H1 (cell line): Measurements from ENCODE around the gene GSX1. TPM values are rescaled to one million over a fixed set of nuclear protein-coding genes. Genes with fewer than 3 reads are reported as not detected.
A peak's percentile ranks its signal among the peaks of the same experiment; 100 is the strongest.

Source experiments
- CTCF ChIA-PET: fragments of 300-600 bp; sonication (Branson Sonifier 250); formaldehyde crosslinking; loops from one replicate; lab custom pipeline; 2021; ENCODE audit not compliant: partially characterized antibody; lab: Charles Lee
- POLR2A ChIA-PET: fragments of 300-600 bp; sonication (Branson Sonifier 250); formaldehyde crosslinking; loops from one replicate; lab custom pipeline; 2021; ENCODE audit warnings: inconsistent platforms; ENCODE audit not compliant: partially characterized antibody; lab: Charles Lee
- DNase-seq, 2 experiments: peaks; one replicate each; pipeline versions ENCODE4 v3.0.0 to v3.0.0-alpha.2; 2010 to 2022; ENCODE audit warnings: low spot score in 2 of 2, low read depth in 1 of 2, mixed read lengths in 1 of 2
- FAIRE-seq: peaks from 2 replicates; lab custom pipeline; 2011; peaks lifted over from hg19 to GRCh38; lab: Jason Lieb, UNC
- H2AFZ ChIP-seq: 2 replicates; pipeline ENCODE4 v1.8.1; 2012; ENCODE audit warnings: low read length, inconsistent platforms
- H2AK5ac ChIP-seq: 2 replicates; pipeline ENCODE4 v1.6.1; 2013; ENCODE audit warnings: low read depth, low read length
- H2BK120ac ChIP-seq: replicated peaks from 2 replicates; pipeline ENCODE3; 2013; ENCODE audit warnings: low read depth, low read length, inconsistent platforms
- H2BK12ac ChIP-seq: 2 replicates; pipeline ENCODE4 v1.6.1; 2013; ENCODE audit warnings: low read depth, low read length
- H2BK15ac ChIP-seq: 2 replicates; pipeline ENCODE4 v1.6.1; 2013; ENCODE audit warnings: low read length
- H2BK20ac ChIP-seq: 2 replicates; pipeline ENCODE4 v1.6.1; 2013; ENCODE audit warnings: low read length
- H2BK5ac ChIP-seq: 2 replicates; pipeline ENCODE4 v1.6.1; 2013; ENCODE audit warnings: low read depth, low read length
- H3K14ac ChIP-seq: 2 replicates; pipeline ENCODE4 v1.6.1; 2013; ENCODE audit warnings: inconsistent platforms; ENCODE audit not compliant: insufficient read length
- H3K18ac ChIP-seq: 2 replicates; pipeline ENCODE4 v1.6.1; 2013; ENCODE audit warnings: low read length; ENCODE audit errors: extremely low read depth
- H3K23ac ChIP-seq: 2 replicates; pipeline ENCODE4 v1.6.1; 2013; ENCODE audit warnings: inconsistent platforms; ENCODE audit not compliant: insufficient read length
- H3K23me2 ChIP-seq: 2 replicates; pipeline ENCODE4 v1.6.1; 2013; ENCODE audit warnings: low read depth, low read length
- H3K27ac ChIP-seq: 2 replicates; pipeline ENCODE4 v1.6.1; 2011; ENCODE audit warnings: low read depth, low read length, inconsistent platforms
- H3K27me3 ChIP-seq, 4 experiments: replicated peaks in 1 of 4; 1 replicate in 1 of 4; 2 replicates in 3 of 4; pipeline versions ENCODE4 v1.6.1 to v1.8.1; 2011 to 2013; ENCODE audit warnings: low read length in 3 of 4, mild to moderate bottlenecking in 3 of 4, inconsistent platforms in 2 of 4, mixed read lengths in 2 of 4, moderate library complexity in 1 of 4; ENCODE audit not compliant: control insufficient read depth in 3 of 4, insufficient read depth in 3 of 4; ENCODE audit errors: extremely low read depth in 1 of 4
- H3K36me3 ChIP-seq, 4 experiments: 2 replicates each; pipeline versions ENCODE4 v1.6.1 to v1.8.1; 2011 to 2013; ENCODE audit warnings: mild to moderate bottlenecking in 4 of 4, low read length in 3 of 4, moderate library complexity in 2 of 4, control low read depth in 1 of 4, inconsistent platforms in 1 of 4; ENCODE audit not compliant: insufficient read depth in 4 of 4, control insufficient read depth in 2 of 4
- H3K4ac ChIP-seq: replicated peaks from 2 replicates; pipeline ENCODE3; 2013; ENCODE audit warnings: low read length, low read depth, mixed read lengths, inconsistent platforms; ENCODE audit not compliant: insufficient read length
- H3K4me1 ChIP-seq, 4 experiments: replicated peaks in 1 of 4; 1 replicate in 1 of 4; 2 replicates in 3 of 4; pipeline versions ENCODE4 v1.6.1 to v1.8.1; 2011 to 2013; ENCODE audit warnings: low read length in 3 of 4, inconsistent platforms in 2 of 4, mixed read lengths in 1 of 4; ENCODE audit not compliant: insufficient read depth in 4 of 4, control insufficient read depth in 3 of 4
- H3K4me2 ChIP-seq, 2 experiments: 2 replicates each; pipeline versions ENCODE4 v1.6.1 to v1.8.1; 2011 to 2013; ENCODE audit warnings: low read depth in 2 of 2, low read length in 2 of 2, control low read depth in 1 of 2, inconsistent platforms in 1 of 2, mild to moderate bottlenecking in 1 of 2; ENCODE audit not compliant: insufficient read depth in 1 of 2
- H3K4me3 ChIP-seq, 4 experiments: fragments of 200-600, 300-600 bp in 1 of 4; sonication (generic), shearing (Covaris generic), sonication (Bioruptor Twin) in 1 of 4; 2 replicates each; pipeline versions ENCODE4 v1.5.1 to v1.8.1; 2011 to 2016; ENCODE audit warnings: low read length in 4 of 4, low read depth in 3 of 4, control low read depth in 2 of 4, inconsistent platforms in 2 of 4, mild to moderate bottlenecking in 2 of 4, mixed read lengths in 1 of 4, moderate library complexity in 1 of 4; ENCODE audit not compliant: insufficient read depth in 2 of 4; ENCODE audit errors: extremely low read depth in 1 of 4
- H3K56ac ChIP-seq: replicated peaks from 2 replicates; pipeline ENCODE3; 2013; ENCODE audit warnings: low read depth, mild to moderate bottlenecking, mixed read lengths, low read length, inconsistent platforms; ENCODE audit not compliant: insufficient read length
- H3K79me1 ChIP-seq: 2 replicates; pipeline ENCODE4 v1.6.1; 2013; ENCODE audit warnings: low read depth, low read length, control low read depth
- H3K79me2 ChIP-seq, 2 experiments: 2 replicates each; pipeline versions ENCODE4 v1.6.1 to v1.8.1; 2012 to 2013; ENCODE audit warnings: low read length in 2 of 2, mild to moderate bottlenecking in 2 of 2, inconsistent platforms in 1 of 2; ENCODE audit not compliant: insufficient read depth in 2 of 2, control insufficient read depth in 1 of 2
- H3K9ac ChIP-seq, 4 experiments: replicated peaks in 1 of 4; 1 replicate in 1 of 4; 2 replicates in 3 of 4; pipeline versions ENCODE4 v1.6.1 to v1.8.1; 2011 to 2013; ENCODE audit warnings: low read depth in 3 of 4, low read length in 3 of 4, control low read depth in 2 of 4, mild to moderate bottlenecking in 2 of 4, moderate library complexity in 2 of 4, inconsistent platforms in 1 of 4; ENCODE audit errors: extremely low read depth in 1 of 4
- H3K9me3 ChIP-seq, 2 experiments: 2 replicates each; pipeline versions ENCODE4 v1.6.1 to v1.8.1; 2012 to 2013; ENCODE audit warnings: mild to moderate bottlenecking in 2 of 2, moderate library complexity in 2 of 2, control low read depth in 1 of 2, inconsistent platforms in 1 of 2, low read depth in 1 of 2, low read length in 1 of 2, mixed read lengths in 1 of 2; ENCODE audit not compliant: insufficient read depth in 2 of 2
- H4K20me1 ChIP-seq, 2 experiments: replicated peaks in 1 of 2; 2 replicates each; pipeline versions ENCODE3 to v1.8.1; 2011 to 2013; ENCODE audit warnings: inconsistent platforms in 2 of 2, low read length in 2 of 2, mild to moderate bottlenecking in 1 of 2; ENCODE audit not compliant: insufficient read depth in 2 of 2, control insufficient read depth in 1 of 2
- H4K5ac ChIP-seq: 2 replicates; pipeline ENCODE4 v1.6.1; 2013; ENCODE audit warnings: low read length, low read depth, mixed read lengths, inconsistent platforms; ENCODE audit not compliant: insufficient read length
- H4K8ac ChIP-seq: 2 replicates; pipeline ENCODE4 v1.8.0; 2013; ENCODE audit warnings: mild to moderate bottlenecking, moderate library complexity, low read length, inconsistent platforms; ENCODE audit not compliant: insufficient read depth; ENCODE audit errors: extremely low read depth
- H4K91ac ChIP-seq: replicated peaks from 2 replicates; pipeline ENCODE3; 2013; ENCODE audit warnings: low read length, mixed read lengths, inconsistent platforms; ENCODE audit not compliant: insufficient read length
- BRCA1 ChIP-seq: IDR thresholded peaks from 2 replicates; pipeline ENCODE4 v1.6.1; 2012; ENCODE audit warnings: low read depth, low read length, improper control_type of control experiment
- CEBPB ChIP-seq: IDR thresholded peaks from 2 replicates; pipeline ENCODE4 v1.6.1; 2012; ENCODE audit warnings: low read depth, low read length
- CHD1 ChIP-seq: IDR thresholded peaks from 2 replicates; pipeline ENCODE4 v1.6.1; 2012; ENCODE audit warnings: low read depth, low read length, improper control_type of control experiment
- EZH2 ChIP-seq: fragments of 200-600 bp; sonication (generic); IDR thresholded peaks from 2 replicates; pipeline ENCODE4 v1.7.1; 2012; ENCODE audit warnings: low read depth, mild to moderate bottlenecking, moderate library complexity, low read length, inconsistent platforms; ENCODE audit not compliant: severe bottlenecking
- GABPA ChIP-seq: IDR thresholded peaks from 2 replicates; pipeline ENCODE4 v1.6.1; 2011; ENCODE audit warnings: mild to moderate bottlenecking, low read length, moderate library complexity, borderline replicate concordance; ENCODE audit not compliant: insufficient read depth
- GTF2F1 ChIP-seq: IDR thresholded peaks from 2 replicates; pipeline ENCODE4 v1.6.1; 2012; ENCODE audit warnings: low read depth, low read length, improper control_type of control experiment, borderline replicate concordance
- HDAC6 ChIP-seq: IDR thresholded peaks from one replicate; pipeline ENCODE4 v1.7.1; 2012; ENCODE audit warnings: low read depth, mild to moderate bottlenecking, inconsistent platforms, low read length, moderate library complexity
- KDM1A ChIP-seq: fragments of 200-600, 300-600 bp; sonication (generic); IDR thresholded peaks from 2 replicates; pipeline ENCODE4 v1.7.1; 2016; ENCODE audit warnings: mild to moderate bottlenecking, low read length, borderline replicate concordance
- POU5F1 ChIP-seq: IDR thresholded peaks from 2 replicates; pipeline ENCODE4 v1.6.1; 2011; ENCODE audit warnings: low read depth, mild to moderate bottlenecking, low read length, moderate library complexity
- SUZ12 ChIP-seq: fragments of 200-600 bp; sonication (generic); IDR thresholded peaks from 2 replicates; pipeline ENCODE4 v1.6.1; 2012; ENCODE audit warnings: mild to moderate bottlenecking, inconsistent platforms, low read length, moderate library complexity, mixed read lengths
- YY1 ChIP-seq: IDR thresholded peaks from 2 replicates; pipeline ENCODE4 v1.6.1; 2011; ENCODE audit warnings: low read depth, mild to moderate bottlenecking, low read length
- WGBS, 2 experiments: shearing (Covaris generic) in 1 of 2; methylation state at CpG; one replicate each; pipeline versions ENCODE4 v1.1.6 to v1.1.7; 2013 to 2015; ENCODE audit warnings: low lambda C conversion rate in 2 of 2, mixed read lengths in 2 of 2, inconsistent platforms in 1 of 2, low coverage in 1 of 2, missing lambda C conversion rate in 1 of 2; ENCODE audit not compliant: insufficient replicate concordance in 2 of 2, insufficient coverage in 1 of 2, insufficient read length in 1 of 2; ENCODE audit errors: extremely low coverage in 1 of 2, missing lambda C conversion rate in 1 of 2; 5-methylcytosine and 5-hydroxymethylcytosine counted together
- polyA plus RNA-seq, 7 experiments: library from polyadenylated mRNA; depleted of rRNA in 3 of 7; stranded (reverse) in 5 of 7; unstranded in 2 of 7; fragments of >200 nt in 5 of 7; fragments of 200-250 nt in 2 of 7; gene quantifications; 1 replicate in 5 of 7; 2 replicates in 1 of 7; 4 replicates in 1 of 7; pipeline versions ENCODE4 v1.2.1 to v1.2.3, GENCODE V29; 2011 to 2013; ENCODE audit warnings: missing spikeins in 2 of 7, mixed read lengths in 2 of 7
- total RNA-seq: library from RNA; stranded (reverse); fragmentation: NEBNext Ultra II Directional; extraction: Animal tissue kit (Norgen Biotek cat#: 25700); gene quantifications from 2 replicates; pipeline ENCODE4 v1.2.1, GENCODE V29; 2021
- TF ChIP-seq, protein P1 (sequence below): IDR thresholded peaks from 2 replicates; pipeline ENCODE4 v1.6.1; 2012; ENCODE audit warnings: inconsistent platforms
- TF ChIP-seq, protein P2 (sequence below): IDR thresholded peaks from 2 replicates; pipeline ENCODE4 v1.6.1; 2012; ENCODE audit warnings: inconsistent platforms

GSX1 gene
- total and polyA plus RNA-seq, 2 of the 8 experiments (the other 6 are each of a cell fraction or from before 2014, with no cell fraction given) = not detected

GRCh38 chr13:27822873-27823311, 30.6 kb downstream of the GSX1 start:
- H3K4me1 ChIP-seq = peaks cover 17 to 32% (median 27%) of the 10 kb centered on the region in 4 experiments; a peak in 6 of 7 replicates
- no peak overlapping the region for H3K9ac ChIP-seq
- H3K4me2 ChIP-seq = peak overlapping the region; percentile 68 to 75
- no peak overlapping the region for H2AK5ac ChIP-seq
- peaks cover 65 to 97% (median 88%) of the 10 kb centered on the region in 4 experiments for H3K27me3 ChIP-seq
- H2BK120ac ChIP-seq = no peak overlapping the region
- FAIRE-seq (no peak), DNase-seq (no peak)
- H3K56ac ChIP-seq = no peak overlapping the region
- H3K79me1 ChIP-seq = no peaks in the 10 kb centered on the region
- H3K4ac ChIP-seq = no peak overlapping the region
- 3% methylated on average over 18 of the region's 18 CpGs; no CpG with 5 or more reads in 1 of the 2 experiments for WGBS, 2 experiments
- no peak overlapping the region for H2BK15ac ChIP-seq
- peak overlapping the region in 3 of 4 experiments; percentile 17 to 48 (median 30); a peak in 5 of 8 replicates for H3K4me3 ChIP-seq
- no peak overlapping the region for H3K14ac ChIP-seq
- H3K18ac ChIP-seq = no peak overlapping the region
- no peaks in the 10 kb centered on the region for H3K36me3 ChIP-seq
- no peak overlapping the region for H4K5ac ChIP-seq
- no peak overlapping the region; the same call in 1 of the 2 replicates for H2BK5ac ChIP-seq
- H3K23ac ChIP-seq = no peak overlapping the region
- H2BK12ac ChIP-seq = no peak overlapping the region
- H3K23me2 ChIP-seq = no peaks in the 10 kb centered on the region; the same call in 1 of the 2 replicates
- H4K91ac ChIP-seq = no peak overlapping the region
- H2AFZ ChIP-seq = no peak overlapping the region
- no peak overlapping the region for H2BK20ac ChIP-seq
- no peak overlapping the region for H4K8ac ChIP-seq
- H3K9me3 ChIP-seq = no peaks in the 10 kb centered on the region
- CTCF ChIA-PET = interaction anchor here (0.5 to 14.6 kb wide), 15 partner anchors 20 to 821 kb away, joined by 3 to 345 read pairs (median 5); partner anchors contain the start of genes GSX1 and URAD
- H3K27ac ChIP-seq = no peak overlapping the region
- no peaks in the 10 kb centered on the region for H3K79me2 ChIP-seq
- H4K20me1 ChIP-seq = peaks cover 5 to 7% of the 10 kb centered on the region in 2 experiments
- POLR2A ChIA-PET = interaction anchor here (1.1 to 1.3 kb wide), 3 partner anchors 28 to 101 kb away, joined by 3 to 5 read pairs (median 3); no protein-coding TSS in a partner anchor
- TF ChIP-seq GTF2F1 (no peak), HDAC6 (no peak), POU5F1 (no peak), GABPA (no peak), YY1 (no peak), CHD1 (no peak), EZH2 (peak; percentile 77), BRCA1 (no peak), CEBPB (no peak), SUZ12 (peak; percentile 88), KDM1A (no peak)
- TF ChIP-seq, protein P1, sequence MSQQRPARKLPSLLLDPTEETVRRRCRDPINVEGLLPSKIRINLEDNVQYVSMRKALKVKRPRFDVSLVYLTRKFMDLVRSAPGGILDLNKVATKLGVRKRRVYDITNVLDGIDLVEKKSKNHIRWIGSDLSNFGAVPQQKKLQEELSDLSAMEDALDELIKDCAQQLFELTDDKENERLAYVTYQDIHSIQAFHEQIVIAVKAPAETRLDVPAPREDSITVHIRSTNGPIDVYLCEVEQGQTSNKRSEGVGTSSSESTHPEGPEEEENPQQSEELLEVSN = no peak
- TF ChIP-seq, protein P2, sequence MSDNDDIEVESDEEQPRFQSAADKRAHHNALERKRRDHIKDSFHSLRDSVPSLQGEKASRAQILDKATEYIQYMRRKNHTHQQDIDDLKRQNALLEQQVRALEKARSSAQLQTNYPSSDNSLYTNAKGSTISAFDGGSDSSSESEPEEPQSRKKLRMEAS = peak; percentile 49
